HUES6 (cell line): Measurements from ENCODE around the gene KLHL12.

Experiments
- H3K27ac ChIP-seq: 2 replicates; pipeline ENCODE4 v1.7.0; 2013; ENCODE audit warnings: low read depth, mild to moderate bottlenecking, low read length, inconsistent platforms
- H3K27me3 ChIP-seq: 2 replicates; pipeline ENCODE4 v1.6.1; 2013; ENCODE audit warnings: low read length; ENCODE audit not compliant: control insufficient read depth, insufficient read depth
- H3K36me3 ChIP-seq: 2 replicates; pipeline ENCODE4 v1.6.1; 2013; ENCODE audit warnings: low read length; ENCODE audit not compliant: control insufficient read depth, insufficient read depth
- H3K4me1 ChIP-seq: 2 replicates; pipeline ENCODE4 v1.6.1; 2013; ENCODE audit warnings: low read length; ENCODE audit not compliant: control insufficient read depth, insufficient read depth
- H3K4me3 ChIP-seq: 2 replicates; pipeline ENCODE4 v1.5.1; 2013; ENCODE audit warnings: low read depth, low read length
- H3K9ac ChIP-seq: one replicate; pipeline ENCODE4 v1.6.1; 2013; ENCODE audit warnings: mild to moderate bottlenecking, low read length
- H3K9me3 ChIP-seq: 2 replicates; pipeline ENCODE4 v1.6.1; 2013; ENCODE audit warnings: low read depth, low read length; ENCODE audit not compliant: control insufficient read depth, insufficient read depth

KLHL12 gene

GRCh38 chr1:202888221-202888530, 38.9 kb downstream of the KLHL12 start:
- Histone ChIP-seq H3K27ac (peak overlapping the region; percentile 65; the same call in 1 of the 2 replicates), H3K9me3 (no peaks in the 10 kb centered on the region), H3K27me3 (no peaks in the 10 kb centered on the region), H3K9ac (peak overlapping the region; percentile 78), H3K4me3 (peak overlapping the region; percentile 96), H3K36me3 (peaks cover 21% of the 10 kb centered on the region), H3K4me1 (peaks cover 17% of the 10 kb centered on the region)

DNA sequence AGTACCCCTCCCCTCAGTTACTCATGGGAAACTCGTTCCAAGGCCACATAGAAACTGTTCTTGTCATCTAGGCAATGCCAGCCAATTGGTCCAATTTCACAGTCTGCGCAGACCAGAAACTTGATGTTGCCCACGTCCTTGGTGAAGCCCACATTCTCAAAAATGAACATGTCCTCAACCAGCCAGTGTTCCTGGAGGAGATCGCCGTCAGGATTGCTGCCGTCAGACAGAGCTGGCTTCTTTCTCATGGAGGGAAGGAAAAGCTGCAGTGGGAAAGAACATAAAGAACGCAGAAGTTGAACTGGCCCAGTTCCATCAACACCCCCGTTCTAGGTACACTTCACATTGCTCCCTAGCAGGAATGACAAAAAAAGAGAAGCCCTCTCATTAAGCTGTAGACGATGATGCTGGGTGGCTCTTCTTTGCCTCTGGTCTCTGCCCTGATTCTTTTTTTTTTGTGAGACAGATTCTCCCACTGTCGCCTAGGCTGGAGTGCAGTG, 46.0 kb downstream of the KLHL12 start:
- Histone ChIP-seq H3K9me3 (no peaks in the 10 kb centered on the region), H3K9ac (no peak overlapping the region), H3K27ac (no peak overlapping the region)

GRCh38 chr1:202880062-202880461, 47.0 kb downstream of the KLHL12 start:
- Histone ChIP-seq H3K9me3 (no peaks in the 10 kb centered on the region), H3K27me3 (no peaks in the 10 kb centered on the region), H3K9ac (no peak overlapping the region), H3K27ac (no peak overlapping the region), H3K4me1 (peaks cover under 1% of the 10 kb centered on the region; the same call in 1 of the 2 replicates), H3K4me3 (no peak overlapping the region), H3K36me3 (peaks cover 21% of the 10 kb centered on the region)

More for the DNA sequence above, 46.0 kb downstream of the KLHL12 start:
- peaks cover 21% of the 10 kb centered on the region for H3K36me3 ChIP-seq
- H3K4me1 ChIP-seq = peaks cover 10% of the 10 kb centered on the region
- H3K4me3 ChIP-seq = no peak overlapping the region
- H3K27me3 ChIP-seq = no peaks in the 10 kb centered on the region

- H3K27me3 ChIP-seq = no peaks in the 10 kb centered on the region
- no peaks in the 10 kb centered on the region for H3K4me1 ChIP-seq
- peaks cover 24% of the 10 kb centered on the region for H3K36me3 ChIP-seq
- no peak overlapping the region for H3K27ac ChIP-seq
- H3K9ac ChIP-seq = no peak overlapping the region
- H3K4me3 ChIP-seq = no peak overlapping the region
- no peaks in the 10 kb centered on the region for H3K9me3 ChIP-seq
Observed at GRCh38 chr1:202879128-202879527, 47.9 kb downstream of the KLHL12 start.

DNA sequence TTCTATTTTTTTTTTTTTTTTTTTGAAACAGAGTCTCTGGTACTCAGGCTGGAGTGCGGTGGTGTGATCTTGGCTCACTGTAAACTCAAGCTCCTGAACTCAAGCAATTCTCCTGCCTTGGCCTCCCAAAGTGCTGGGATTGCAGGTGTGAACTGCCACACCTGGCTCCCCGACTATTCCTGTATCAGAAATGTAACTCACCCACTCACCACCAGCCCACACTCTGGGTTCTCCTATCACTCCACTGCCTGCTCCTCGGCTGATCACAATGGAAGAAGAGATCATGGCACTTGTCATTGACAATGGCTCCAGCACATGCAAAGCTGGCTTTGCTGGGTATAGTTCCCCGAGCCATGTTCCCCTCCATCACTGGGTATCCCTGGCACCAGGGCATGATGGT, 54.0 kb downstream of the KLHL12 start:
- H3K27me3 ChIP-seq = no peaks in the 10 kb centered on the region
- H3K27ac ChIP-seq = no peak overlapping the region
- no peak overlapping the region for H3K4me3 ChIP-seq
- H3K36me3 ChIP-seq = peaks cover 14% of the 10 kb centered on the region
- H3K4me1 ChIP-seq = no peaks in the 10 kb centered on the region
- no peaks in the 10 kb centered on the region for H3K9me3 ChIP-seq
- H3K9ac ChIP-seq = no peak overlapping the region

DNA sequence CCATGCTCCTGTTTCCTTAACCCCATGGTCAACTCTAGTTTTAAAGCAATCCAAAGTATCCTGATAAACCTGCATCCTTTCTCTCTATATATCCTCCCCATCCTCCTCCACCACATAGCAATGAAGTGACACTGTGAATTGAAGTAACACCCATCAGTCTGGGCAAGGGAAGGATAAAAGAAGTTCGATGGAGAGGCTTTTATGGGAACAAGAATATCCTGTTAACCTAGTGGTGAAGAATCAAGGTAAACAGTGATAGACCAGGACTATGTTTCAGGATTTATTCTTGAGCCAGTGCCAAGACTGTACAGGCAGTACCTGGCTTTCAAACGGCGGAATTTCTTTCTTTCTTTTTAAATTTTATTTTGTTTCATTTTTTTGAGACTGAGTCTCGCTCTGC, 55.7 kb downstream of the KLHL12 start:
- Histone ChIP-seq H3K4me3 (no peak overlapping the region), H3K36me3 (peaks cover 14% of the 10 kb centered on the region), H3K4me1 (no peaks in the 10 kb centered on the region), H3K9me3 (no peaks in the 10 kb centered on the region), H3K27me3 (no peaks in the 10 kb centered on the region), H3K9ac (no peak overlapping the region), H3K27ac (no peak overlapping the region)

GRCh38 chr1:202862679-202863560, 64.1 kb downstream of the KLHL12 start:
- Histone ChIP-seq H3K4me3 (no peak overlapping the region), H3K36me3 (peaks cover 11% of the 10 kb centered on the region), H3K9me3 (no peaks in the 10 kb centered on the region), H3K4me1 (no peaks in the 10 kb centered on the region), H3K27ac (no peak overlapping the region), H3K27me3 (no peaks in the 10 kb centered on the region), H3K9ac (no peak overlapping the region)

- H3K9me3 ChIP-seq = no peaks in the 10 kb centered on the region
- H3K36me3 ChIP-seq = peaks cover 25% of the 10 kb centered on the region
- peak overlapping the region; percentile 79 for H3K27ac ChIP-seq
- H3K4me3 ChIP-seq = peak overlapping the region; percentile 72
- H3K4me1 ChIP-seq = no peaks in the 10 kb centered on the region
- no peaks in the 10 kb centered on the region for H3K27me3 ChIP-seq
- H3K9ac ChIP-seq = peak overlapping the region; percentile 88
Observed at GRCh38 chr1:202861420-202862132, 65.5 kb downstream of the KLHL12 start.

GRCh38 chr1:202860744-202861419, 66.2 kb downstream of the KLHL12 start:
- no peaks in the 10 kb centered on the region for H3K4me1 ChIP-seq
- no peaks in the 10 kb centered on the region for H3K27me3 ChIP-seq
- peaks cover 31% of the 10 kb centered on the region for H3K36me3 ChIP-seq
- peak overlapping the region; percentile 88 for H3K9ac ChIP-seq
- H3K27ac ChIP-seq = peak overlapping the region; percentile 79
- H3K9me3 ChIP-seq = no peaks in the 10 kb centered on the region
- H3K4me3 ChIP-seq = peak overlapping the region; percentile 72

- Histone ChIP-seq H3K4me3 (no peak overlapping the region), H3K4me1 (no peaks in the 10 kb centered on the region), H3K27ac (no peak overlapping the region), H3K36me3 (peaks cover 43% of the 10 kb centered on the region), H3K27me3 (no peaks in the 10 kb centered on the region), H3K9me3 (no peaks in the 10 kb centered on the region), H3K9ac (no peak overlapping the region)
Observed at GRCh38 chr1:202858789-202859414, 68.1 kb downstream of the KLHL12 start.
